GM20000 (cell line): ENCODE results near the gene PCYOX1L.

Experiments
- DNase-seq: peaks from one replicate; pipeline ENCODE4 v3.0.0; 2012; ENCODE audit warnings: low spot score
- TF ChIP-seq, protein P1 (sequence below): IDR thresholded peaks from 2 replicates; pipeline ENCODE4 v1.5.1; 2012; ENCODE audit warnings: mild to moderate bottlenecking, control low read depth; ENCODE audit errors: extremely low read depth, missing control alignments

Gene PCYOX1L

DNA sequence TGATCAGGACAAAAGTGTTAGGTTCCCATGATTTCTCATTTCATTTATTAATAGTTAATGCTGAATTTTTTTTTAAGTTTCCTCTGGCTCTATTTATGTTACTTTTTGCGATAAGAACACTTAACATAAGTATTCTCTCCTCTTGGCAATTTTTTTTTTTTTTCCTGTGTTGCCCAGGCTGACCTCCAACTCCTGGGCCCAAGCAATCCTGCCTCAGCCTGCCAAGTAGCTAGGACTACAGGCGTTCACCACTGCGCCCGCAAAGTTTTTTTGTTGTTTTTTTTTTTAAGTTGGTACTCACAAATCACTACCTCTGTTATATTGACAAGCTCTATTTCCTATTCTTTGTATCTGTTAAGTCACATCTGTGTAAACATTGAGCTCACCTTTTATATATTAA is 5.7 kb upstream of the PCYOX1L start:
- no peak for DNase-seq
- TF ChIP-seq, protein P1, sequence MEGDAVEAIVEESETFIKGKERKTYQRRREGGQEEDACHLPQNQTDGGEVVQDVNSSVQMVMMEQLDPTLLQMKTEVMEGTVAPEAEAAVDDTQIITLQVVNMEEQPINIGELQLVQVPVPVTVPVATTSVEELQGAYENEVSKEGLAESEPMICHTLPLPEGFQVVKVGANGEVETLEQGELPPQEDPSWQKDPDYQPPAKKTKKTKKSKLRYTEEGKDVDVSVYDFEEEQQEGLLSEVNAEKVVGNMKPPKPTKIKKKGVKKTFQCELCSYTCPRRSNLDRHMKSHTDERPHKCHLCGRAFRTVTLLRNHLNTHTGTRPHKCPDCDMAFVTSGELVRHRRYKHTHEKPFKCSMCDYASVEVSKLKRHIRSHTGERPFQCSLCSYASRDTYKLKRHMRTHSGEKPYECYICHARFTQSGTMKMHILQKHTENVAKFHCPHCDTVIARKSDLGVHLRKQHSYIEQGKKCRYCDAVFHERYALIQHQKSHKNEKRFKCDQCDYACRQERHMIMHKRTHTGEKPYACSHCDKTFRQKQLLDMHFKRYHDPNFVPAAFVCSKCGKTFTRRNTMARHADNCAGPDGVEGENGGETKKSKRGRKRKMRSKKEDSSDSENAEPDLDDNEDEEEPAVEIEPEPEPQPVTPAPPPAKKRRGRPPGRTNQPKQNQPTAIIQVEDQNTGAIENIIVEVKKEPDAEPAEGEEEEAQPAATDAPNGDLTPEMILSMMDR = no peak

DNA sequence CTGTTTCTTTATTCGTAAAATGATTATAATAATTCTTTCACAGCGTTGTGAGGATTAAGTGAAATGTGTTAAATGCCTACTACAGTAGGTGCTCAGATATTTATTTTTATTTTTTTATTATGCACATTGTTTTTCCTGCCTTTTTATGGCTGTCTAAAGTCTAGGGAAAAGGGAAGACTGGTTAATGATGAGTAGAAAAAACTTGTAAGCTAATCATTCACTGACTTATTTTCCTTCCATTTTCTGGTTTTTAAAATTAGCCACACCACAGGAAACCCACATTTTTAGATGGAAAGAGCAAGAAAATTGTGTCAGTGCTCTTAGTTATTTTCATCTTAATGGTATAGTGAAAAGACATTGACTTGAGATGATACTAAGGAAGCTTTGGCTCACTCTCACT is 3.9 kb upstream of the PCYOX1L start:
- DNase-seq = no peak
- TF ChIP-seq, protein P1 = no peak

DNA sequence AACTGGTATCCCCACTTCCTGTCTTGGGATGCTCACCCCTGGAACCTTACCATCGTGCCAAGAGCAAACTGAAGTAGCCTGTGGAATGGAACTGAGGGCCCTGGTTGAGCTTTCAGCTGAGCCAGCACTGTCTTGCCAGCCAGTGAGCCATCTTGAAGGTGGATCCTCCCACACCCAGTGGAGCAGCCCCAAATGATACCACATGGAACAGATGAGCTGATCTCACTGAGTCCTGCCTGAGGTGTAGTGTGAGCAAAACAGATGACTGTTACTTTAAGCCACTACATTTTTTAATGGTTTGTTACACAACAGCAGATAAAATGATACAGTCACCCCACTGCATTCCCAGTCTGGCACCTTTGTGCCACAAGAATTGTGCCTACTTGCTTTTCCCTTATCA is 2.2 kb upstream of the PCYOX1L start:
- TF ChIP-seq, protein P1 = no peak
- no peak for DNase-seq

DNA sequence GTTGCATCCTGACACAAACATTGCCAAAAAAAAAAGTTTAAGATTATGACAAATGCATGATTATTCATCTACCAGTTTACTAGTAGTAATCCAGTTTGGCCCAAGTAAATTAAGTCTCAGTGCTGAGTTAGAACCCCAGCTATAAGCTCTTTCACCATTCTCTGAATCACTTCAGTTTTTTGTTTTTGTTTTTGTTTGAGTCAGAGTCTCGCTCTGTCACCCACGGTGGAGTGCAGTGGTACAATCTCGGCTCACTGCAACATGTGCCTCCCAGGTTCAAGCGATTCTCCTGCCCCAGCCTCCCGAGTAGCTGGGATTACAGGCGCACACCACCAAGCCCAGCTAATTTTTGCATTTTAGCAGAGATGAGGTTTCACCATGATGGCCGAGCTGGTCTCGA is 1.5 kb upstream of the PCYOX1L start:
- no peak for DNase-seq
- TF ChIP-seq, protein P1 = no peak

DNA sequence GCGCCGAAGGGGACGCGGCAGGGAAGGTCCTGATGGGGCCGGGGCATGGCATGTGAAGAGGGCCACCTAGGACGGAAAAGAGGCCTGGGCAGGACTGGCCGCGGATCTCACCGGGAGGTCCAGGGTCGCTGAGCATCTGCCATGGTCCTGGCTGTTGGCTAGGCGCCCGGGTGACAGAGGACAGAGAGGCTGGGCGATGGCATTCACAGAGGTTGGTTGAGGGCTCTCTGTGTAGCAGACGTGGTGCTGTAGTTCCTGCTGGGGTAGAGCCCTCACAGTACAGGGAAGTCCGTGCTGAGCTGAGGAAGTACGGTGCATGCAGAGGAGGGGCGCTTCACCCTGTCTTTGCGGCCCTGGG is 427 bp downstream of the PCYOX1L start:
- TF ChIP-seq, protein P1 = no peak
- no peak for DNase-seq

DNA sequence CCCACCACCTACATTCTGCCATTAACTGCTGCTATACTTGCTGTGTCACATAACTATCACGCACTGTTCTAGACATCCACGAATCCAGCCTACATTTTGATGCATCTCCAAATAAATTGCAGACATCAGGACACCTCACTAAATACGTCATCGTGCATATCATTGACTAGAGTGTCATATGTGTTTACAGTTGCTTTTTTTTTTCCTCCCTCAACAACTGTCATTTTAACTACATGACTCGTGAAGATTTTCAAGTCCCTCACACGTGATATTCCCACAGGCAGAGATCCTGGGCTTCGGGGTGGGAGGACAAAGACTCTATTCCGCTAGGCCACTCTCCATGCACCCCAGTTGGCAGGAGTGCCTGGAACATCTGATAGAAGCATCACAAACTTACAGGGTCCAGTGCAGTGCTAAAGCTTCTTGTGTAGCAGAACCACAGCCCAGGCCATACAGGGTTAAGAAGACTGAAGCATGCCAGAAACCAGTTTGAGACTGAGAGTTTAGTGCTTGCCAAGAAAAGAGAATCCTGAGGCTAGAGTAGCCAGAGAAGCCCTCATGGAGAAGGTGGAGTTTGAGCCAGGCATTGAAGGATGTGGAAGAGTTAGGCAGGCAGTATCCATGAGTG is 1.1 kb downstream of the PCYOX1L start:
- TF ChIP-seq, protein P1 = no peak

DNA sequence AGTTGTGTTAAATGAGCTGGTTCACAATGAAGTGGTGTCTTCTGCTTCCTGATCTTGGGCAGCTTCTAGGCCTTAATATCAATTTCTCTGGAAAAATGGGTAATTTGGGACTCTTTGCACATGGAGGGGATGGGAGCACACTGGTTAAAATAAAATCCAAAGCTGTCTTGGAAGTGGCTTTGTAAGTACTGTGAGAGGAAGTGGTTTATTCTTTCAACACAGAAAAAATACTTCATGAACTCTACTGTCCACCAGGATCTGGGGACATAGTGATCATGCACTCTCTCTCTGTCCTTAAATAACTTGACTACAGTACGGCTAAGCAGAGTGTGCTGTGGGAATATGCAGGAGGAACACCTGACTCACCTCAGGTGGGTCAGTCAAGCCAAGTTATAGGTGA is 2.4 kb downstream of the PCYOX1L start:
- TF ChIP-seq, protein P1 = no peak

More for the DNA sequence above, 1.1 kb downstream of the PCYOX1L start:
- DNase-seq = no peak

More for the DNA sequence above, 2.4 kb downstream of the PCYOX1L start:
- DNase-seq = no peak
